K562 (cell line): Measurements from ENCODE around the gene HSPB8. TPM values are rescaled to one million over a fixed set of nuclear protein-coding genes. Genes with fewer than 3 reads are reported as not detected.

Experiments
- ATAC-seq: fragments of 200-7000 bp; cut with Tn5 transposase; 3 replicates; pipeline ENCODE4 v1.9.1; 2020; ENCODE audit warnings: moderate library complexity
- BruUV-seq: library from RNA; stranded (reverse); fragments of 400-500 nt; replicated peaks from 2 replicates; lab custom pipeline; 2021; lab: Mats Ljungman, UMichigan
- CTCF ChIA-PET: fragments of 300-600 bp; formaldehyde crosslinking; extraction: SDS; loops from one replicate; lab custom pipeline; 2021; ENCODE audit warnings: low intra/inter-chr PET ratio; lab: Yijun Ruan, JAX
- POLR2A ChIA-PET: fragments of 300-600, 350-650 bp; sonication (Branson Sonifier 250); formaldehyde crosslinking; extraction: SDS; loops from one replicate; lab custom pipeline; 2021; ENCODE audit warnings: antibody characterized with exemption, inconsistent platforms; lab: Yijun Ruan, JAX
- DNase-seq, 4 experiments: peaks; one replicate each; pipeline versions ENCODE4 v3.0.0 to v3.0.0-alpha.2; 2011 to 2018; ENCODE audit warnings: low spot score in 3 of 4, mixed read lengths in 3 of 4; ENCODE audit errors: extremely low read depth in 1 of 4
- FAIRE-seq: peaks from 2 replicates; lab custom pipeline; 2011; peaks lifted over from hg19 to GRCh38; lab: Jason Lieb, UNC
- H2AFZ ChIP-seq: 2 replicates; pipeline ENCODE4 v1.6.0; 2011; ENCODE audit warnings: low read depth, low read length, control low read depth, inconsistent platforms
- H3K27ac ChIP-seq: fragments of 200-600 bp; 3 replicates; pipeline ENCODE4 v1.8.0; 2011; ENCODE audit warnings: low read depth, mild to moderate bottlenecking, control low read depth, inconsistent platforms, low read length, moderate library complexity, mixed read lengths; ENCODE audit errors: extremely low read depth
- H3K27me3 ChIP-seq, 2 experiments: fragments of 300-600 bp in 1 of 2; 2 replicates in 1 of 2; 3 replicates in 1 of 2; pipeline versions ENCODE4 v1.6.0 to v1.8.0; 2011; ENCODE audit warnings: inconsistent platforms in 2 of 2, low read length in 2 of 2, mild to moderate bottlenecking in 1 of 2, mixed read lengths in 1 of 2, moderate library complexity in 1 of 2; ENCODE audit not compliant: control insufficient read depth in 2 of 2, insufficient read depth in 2 of 2
- H3K36me3 ChIP-seq: fragments of 300-600 bp; 3 replicates; pipeline ENCODE4 v1.8.0; 2011; ENCODE audit warnings: mild to moderate bottlenecking, low read length, inconsistent platforms; ENCODE audit not compliant: control insufficient read depth, insufficient read depth
- H3K4me1 ChIP-seq, 2 experiments: fragments of 200-600 bp in 1 of 2; replicated peaks in 1 of 2; 2 replicates in 1 of 2; 3 replicates in 1 of 2; pipeline versions ENCODE4 v1.5.1 to v1.8.0; 2011; ENCODE audit warnings: inconsistent platforms in 2 of 2, low read length in 2 of 2, mild to moderate bottlenecking in 1 of 2, mixed read lengths in 1 of 2, moderate library complexity in 1 of 2; ENCODE audit not compliant: control insufficient read depth in 2 of 2, insufficient read depth in 2 of 2
- H3K4me2 ChIP-seq: 2 replicates; pipeline ENCODE4 v1.6.1; 2011; ENCODE audit warnings: low read length, control low read depth, inconsistent platforms, mixed read lengths; ENCODE audit not compliant: insufficient read depth
- H3K4me3 ChIP-seq: fragments of 200-600 bp; sonication (generic), shearing (Covaris generic); 2 replicates; pipeline ENCODE4 v1.5.1; 2016; ENCODE audit warnings: control low read depth, inconsistent platforms
- H3K79me2 ChIP-seq: fragments of 200-600 bp; 3 replicates; pipeline ENCODE4 v1.8.0; 2011; ENCODE audit warnings: low read length, inconsistent platforms; ENCODE audit not compliant: control insufficient read depth, insufficient read depth
- H3K9ac ChIP-seq, 2 experiments: 2 replicates each; pipeline versions ENCODE4 v1.6.0 to v1.6.1; 2011; ENCODE audit warnings: low read depth in 2 of 2, low read length in 2 of 2, control low read depth in 1 of 2, inconsistent platforms in 1 of 2, mild to moderate bottlenecking in 1 of 2, mixed read lengths in 1 of 2; ENCODE audit not compliant: insufficient read depth in 1 of 2
- H3K9me1 ChIP-seq: one replicate; pipeline ENCODE4 v1.6.0; 2011; ENCODE audit warnings: inconsistent platforms, mild to moderate bottlenecking, low read length, moderate library complexity; ENCODE audit not compliant: control insufficient read depth, insufficient read depth
- H3K9me3 ChIP-seq: replicated peaks from 2 replicates; pipeline ENCODE4 v1.5.1; 2011; ENCODE audit warnings: low read depth, low read length, inconsistent platforms; ENCODE audit not compliant: control insufficient read depth, insufficient read depth
- H4K20me1 ChIP-seq: replicated peaks from 2 replicates; pipeline ENCODE4 v1.6.1; 2011; ENCODE audit warnings: low read length, inconsistent platforms, mixed read lengths; ENCODE audit not compliant: control insufficient read depth, insufficient read depth
- ESRRA ChIP-seq: fragments of 450-650 bp; IDR thresholded peaks from 2 replicates; pipeline ENCODE4 v1.6.1; 2014; ENCODE audit warnings: low read depth, mild to moderate bottlenecking, moderate library complexity, borderline replicate concordance
- GABPA ChIP-seq: fragments of 200-800 bp; sonication (Bioruptor generic); conservative IDR thresholded peaks from 2 replicates; pipeline ENCODE4 v1.6.1; 2016; ENCODE audit warnings: low read depth, missing genetic modification characterization, missing compliant biosample characterization
- HMG20B ChIP-seq: fragments of 250-450 bp; sonication (Bioruptor Pico); IDR thresholded peaks from 2 replicates; pipeline ENCODE4 v1.5.0; 2021; ENCODE audit warnings: mild to moderate bottlenecking
- L3MBTL2 ChIP-seq: fragments of 450-650 bp; IDR thresholded peaks from 2 replicates; pipeline ENCODE4 v1.6.1; 2016; ENCODE audit warnings: mild to moderate bottlenecking, moderate library complexity
- LARP7 ChIP-seq: fragments of 450-650 bp; IDR thresholded peaks from 2 replicates; pipeline ENCODE4 v1.6.1; 2016
- MTA1 ChIP-seq: fragments of 450-650 bp; IDR thresholded peaks from 2 replicates; pipeline ENCODE4 v1.6.1; 2017; ENCODE audit warnings: borderline replicate concordance
- PCBP1 ChIP-seq: fragments of 200-400 bp; formaldehyde crosslinking; IDR thresholded peaks from 2 replicates; pipeline ENCODE4 v1.6.1; 2018; ENCODE audit warnings: mild to moderate bottlenecking, low read depth, low read length; ENCODE audit not compliant: poor library complexity, severe bottlenecking
- POLR3G ChIP-seq: IDR thresholded peaks from 2 replicates; pipeline ENCODE4 v1.6.1; 2011; ENCODE audit not compliant: insufficient read length, insufficient replicate concordance; ENCODE audit errors: extremely low read depth
- PPARD ChIP-seq: fragments of 250-450 bp; sonication (Bioruptor Pico); IDR thresholded peaks from 2 replicates; pipeline ENCODE4 v1.8.0; 2022; ENCODE audit warnings: inconsistent platforms, mild to moderate bottlenecking, moderate library complexity
- RBBP5 ChIP-seq: fragments of 200-600 bp; sonication (generic); IDR thresholded peaks from 2 replicates; pipeline ENCODE4 v1.6.1; 2012; ENCODE audit warnings: borderline replicate concordance, mild to moderate bottlenecking, low read length, control low read depth, inconsistent platforms; ENCODE audit not compliant: insufficient read depth, poor library complexity, severe bottlenecking
- STAT6 ChIP-seq: sonication (generic); formaldehyde crosslinking; IDR thresholded peaks from 2 replicates; pipeline ENCODE4 v1.8.1; 2023; ENCODE audit warnings: mild to moderate bottlenecking, missing genetic modification reagents
- ZNF347 ChIP-seq: fragments of 450-650 bp; formaldehyde crosslinking; IDR thresholded peaks from 2 replicates; pipeline ENCODE4 v1.4.0; 2020; ENCODE audit warnings: low read depth, mild to moderate bottlenecking, moderate library complexity
- WGBS: fragments of 100-300 bp; shearing (Covaris generic); methylation state at CpG from one replicate; pipeline ENCODE4 v1.1.6; 2016; ENCODE audit warnings: low coverage, mixed read lengths; ENCODE audit not compliant: insufficient coverage; ENCODE audit errors: missing lambda C conversion rate; 5-methylcytosine and 5-hydroxymethylcytosine counted together
- in situ Hi-C: fragments of 300-500 bp; cut with MboI; formaldehyde crosslinking; loops from 4 replicates; pipeline ENCODE4 v1.15.0; 2018; ENCODE audit warnings: inconsistent platforms, mixed read lengths
- intact Hi-C: fragments of 100-400 bp; cut with micrococcal nuclease; formaldehyde crosslinking; loops from 2 replicates; pipeline ENCODE4 v1.14.2; 2022
- polyA plus RNA-seq, 8 experiments: library from polyadenylated mRNA; depleted of rRNA in 4 of 8; stranded (reverse) in 5 of 8; unstranded in 3 of 8; fragments of >200 nt; fragmentation: Nextera tagmentation in 2 of 8; fragmentation: Illumina TruSeq in 1 of 8; extraction: Ambion mirVana in 2 of 8; extraction: Trizol in 1 of 8; gene quantifications; 2 replicates each; pipeline versions ENCODE4 v1.2.1 to v1.2.3, GENCODE V29; 2011 to 2014; ENCODE audit warnings: inconsistent platforms in 1 of 8, missing spikeins in 1 of 8
- total RNA-seq, 7 experiments: library from RNA; depleted of rRNA in 6 of 7; stranded (reverse); fragments of >200 nt in 6 of 7; fragmentation: Illumina TruSeq in 2 of 7; extraction: Trizol in 2 of 7; gene quantifications; 2 replicates each; pipeline versions ENCODE4 v1.2.1 to v1.2.3, GENCODE V29; 2011 to 2021; ENCODE audit warnings: low replicate concordance in 1 of 7

Gene HSPB8
- total and polyA plus RNA-seq, 9 of the 15 experiments (the other 6 are each of a cell fraction or from before 2014, with no cell fraction given) = 0.13 TPM; not detected in 8

GRCh38 chr12:119222222-119222951 lies 43.7 kb downstream of the HSPB8 start:
- Histone ChIP-seq H3K27ac (no peak overlapping the region), H3K4me2 (no peak overlapping the region), H3K79me2 (no peaks in the 10 kb centered on the region), H3K4me3 (no peak overlapping the region), H3K9me1 (no peaks in the 10 kb centered on the region), H3K9me3 (no peaks in the 10 kb centered on the region), H2AFZ (no peak overlapping the region), H3K27me3 (peaks cover 0 to 1% of the 10 kb centered on the region in 2 experiments; a peak in 1 of 5 replicates), H3K36me3 (no peaks in the 10 kb centered on the region), H4K20me1 (no peaks in the 10 kb centered on the region), H3K4me1 (no peaks in the 10 kb centered on the region), H3K9ac (no peak overlapping the region)
- in situ Hi-C loops = no loop called here
- intact Hi-C loops = no loop called here
- 2% methylated on average over 5 of the region's 5 CpGs for WGBS
- DNase-seq (no peak), ATAC-seq (no peak), FAIRE-seq (no peak)
- POLR2A ChIA-PET = no interaction called here
- no TSS peak for BruUV-seq
- TF ChIP-seq HMG20B (CRISPR knock-in tag) = no peak
- TF ChIP-seq POLR3G = no peak
- no peak for TF ChIP-seq L3MBTL2
- no peak for TF ChIP-seq ZNF347 (CRISPR knock-in tag)
- no peak for TF ChIP-seq PPARD (CRISPR knock-in tag)
- CTCF ChIA-PET = no interaction called here

DNA sequence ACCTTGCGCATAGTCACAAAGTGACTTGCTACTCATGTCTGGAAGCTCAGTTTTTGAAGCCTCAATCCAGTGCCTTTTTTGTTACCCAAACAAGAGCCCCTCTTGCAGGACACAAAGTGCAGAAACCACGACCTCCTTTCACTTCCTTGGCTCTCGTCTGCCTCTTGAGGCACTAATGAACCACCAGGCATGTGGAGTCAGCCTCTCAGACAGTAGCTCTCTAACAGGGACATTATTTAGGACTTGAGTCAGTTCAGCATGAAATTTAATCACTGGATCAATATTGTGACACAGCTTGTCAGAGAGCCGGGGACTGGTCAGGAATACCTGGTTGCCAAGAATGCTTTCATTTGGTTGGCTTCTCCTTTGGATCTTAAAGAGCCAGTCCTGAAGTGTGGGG lies 46.7 kb downstream of the HSPB8 start:
- no peaks in the 10 kb centered on the region for H3K79me2 ChIP-seq
- CTCF ChIA-PET = no interaction called here
- FAIRE-seq = no peak
- TF ChIP-seq PCBP1 (no peak), STAT6 (no peak), RBBP5 (no peak), ESRRA (no peak), GABPA (no peak), LARP7 (no peak), MTA1 (no peak)

More for the DNA sequence above, 46.7 kb downstream of the HSPB8 start:
- Histone ChIP-seq H3K27me3 (no peaks in the 10 kb centered on the region), H4K20me1 (no peaks in the 10 kb centered on the region), H3K4me3 (no peak overlapping the region), H3K9me3 (no peaks in the 10 kb centered on the region), H3K9ac (no peak overlapping the region), H2AFZ (no peak overlapping the region), H3K9me1 (no peaks in the 10 kb centered on the region), H3K4me2 (no peak overlapping the region), H3K27ac (no peak overlapping the region), H3K36me3 (no peaks in the 10 kb centered on the region), H3K4me1 (no peaks in the 10 kb centered on the region; a peak in 1 of 5 replicates)
- no TSS peak for BruUV-seq
- POLR2A ChIA-PET = no interaction called here
- DNase-seq (no peak), ATAC-seq (no peak)
- intact Hi-C loops = no loop called here
- in situ Hi-C loops = no loop called here
- 0% methylated on average over 4 of the region's 4 CpGs for WGBS
